SW 1271 (cell line): ENCODE measurements around the gene DDB1.

Experiments used
- DNase-seq, 2 experiments: peaks; one replicate each; lab custom pipeline; 2025; lab: John Stamatoyannopoulos, UW

DDB1 gene

DNA sequence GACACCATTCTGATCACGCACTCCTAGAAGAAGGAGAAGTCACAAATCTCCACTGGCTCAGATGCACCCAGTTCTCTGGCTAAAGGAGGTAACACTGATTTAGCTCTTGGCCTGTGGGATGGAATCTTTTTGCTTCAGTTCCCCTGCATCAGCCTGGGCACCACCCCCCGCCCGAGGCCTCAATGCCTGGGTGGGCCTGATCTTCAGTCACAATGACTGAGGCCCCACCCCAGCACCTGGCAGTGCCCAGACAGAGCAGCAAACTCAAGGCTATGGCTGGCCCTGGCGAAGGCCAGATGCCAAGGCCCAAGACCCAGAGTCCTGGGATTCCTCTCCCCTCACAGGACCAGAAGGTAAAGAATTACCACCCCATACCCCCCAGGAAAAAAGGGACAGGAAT lies 23.8 kb upstream of the DDB1 start:
- DNase-seq, result no peak

DNA sequence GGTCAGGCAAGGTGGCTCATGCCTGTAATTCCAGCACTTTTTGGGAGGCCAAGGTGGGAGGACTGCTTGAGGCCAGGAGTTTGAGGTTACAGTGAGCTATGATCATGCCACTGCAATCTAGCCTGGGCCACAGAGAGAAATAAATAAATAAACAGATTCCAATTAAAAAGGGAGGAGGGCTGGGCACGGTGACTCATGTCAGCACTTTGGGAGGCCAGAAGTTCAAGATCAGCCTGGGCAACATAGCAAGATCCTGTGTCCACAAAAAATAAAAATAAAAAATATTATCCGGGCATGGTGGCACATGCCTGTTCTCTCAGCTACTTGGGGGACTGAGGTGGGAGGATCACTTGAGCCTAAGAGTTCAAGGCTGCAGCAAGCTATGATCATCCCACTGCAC lies 21.3 kb upstream of the DDB1 start:
- no peak for DNase-seq

DNA sequence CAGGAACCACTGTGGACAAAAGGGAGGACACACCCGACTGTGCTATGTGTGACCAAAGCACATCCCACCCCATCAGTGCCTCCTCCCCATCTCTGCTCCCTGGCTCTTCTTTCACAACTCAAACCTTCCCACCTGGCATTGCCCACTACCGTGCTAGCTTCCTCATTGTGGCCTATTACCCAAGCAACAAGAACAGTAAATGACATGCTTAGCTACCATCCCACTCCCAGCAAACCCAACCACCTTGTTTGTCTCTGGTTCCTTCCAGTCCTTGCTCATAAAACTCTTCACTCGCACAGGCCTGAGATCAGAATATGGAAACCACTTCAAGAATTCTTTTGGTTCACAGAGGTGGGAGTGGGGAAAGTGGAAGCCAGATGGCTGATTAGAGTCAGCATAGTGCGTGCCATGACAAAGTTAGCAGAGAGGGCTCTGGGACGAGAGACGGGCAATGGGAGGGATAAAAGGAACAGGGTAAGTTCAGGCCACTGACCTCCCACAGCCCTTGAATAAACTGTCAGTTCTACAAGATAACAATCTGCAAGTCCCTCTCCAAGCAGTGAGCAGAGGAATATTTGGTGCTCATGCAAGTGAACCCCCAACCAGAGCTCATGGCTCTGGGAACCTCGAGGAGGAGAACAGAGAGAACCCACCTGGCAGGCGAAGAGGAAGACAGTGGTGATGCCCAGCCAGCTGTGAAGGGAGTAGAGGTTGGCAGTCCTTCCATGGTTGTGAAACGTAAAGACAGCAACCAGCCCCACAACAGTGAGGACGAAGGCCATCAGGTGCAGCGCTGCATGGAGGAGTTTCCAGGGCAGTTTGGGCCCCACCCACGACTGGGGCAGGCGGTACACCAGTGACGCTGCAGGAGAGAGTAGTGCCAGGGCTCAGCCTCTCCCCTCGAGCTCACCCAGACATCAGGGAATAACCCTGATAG lies 20.5 kb upstream of the DDB1 start:
- DNase-seq, result no peak

DNA sequence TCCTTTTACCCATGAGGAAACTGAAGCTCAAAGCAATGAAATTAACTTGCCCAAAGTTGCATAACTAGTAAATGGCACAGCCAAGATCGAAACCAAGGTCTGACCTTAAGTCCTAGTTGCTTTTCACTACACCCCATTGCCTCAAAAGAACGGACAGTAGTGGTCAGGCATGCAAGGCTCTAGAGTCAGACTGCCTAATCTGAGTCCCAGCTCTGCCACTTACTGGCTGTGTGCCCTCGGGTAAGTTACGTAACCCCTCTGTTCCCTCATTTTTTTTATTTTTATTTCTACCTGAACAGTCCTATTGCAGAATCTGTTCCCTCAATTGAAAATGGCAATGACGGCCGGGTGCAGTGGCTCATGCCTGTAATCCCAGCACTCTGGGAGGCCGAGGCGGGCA lies 19.1 kb upstream of the DDB1 start:
- no peak for DNase-seq

DNA sequence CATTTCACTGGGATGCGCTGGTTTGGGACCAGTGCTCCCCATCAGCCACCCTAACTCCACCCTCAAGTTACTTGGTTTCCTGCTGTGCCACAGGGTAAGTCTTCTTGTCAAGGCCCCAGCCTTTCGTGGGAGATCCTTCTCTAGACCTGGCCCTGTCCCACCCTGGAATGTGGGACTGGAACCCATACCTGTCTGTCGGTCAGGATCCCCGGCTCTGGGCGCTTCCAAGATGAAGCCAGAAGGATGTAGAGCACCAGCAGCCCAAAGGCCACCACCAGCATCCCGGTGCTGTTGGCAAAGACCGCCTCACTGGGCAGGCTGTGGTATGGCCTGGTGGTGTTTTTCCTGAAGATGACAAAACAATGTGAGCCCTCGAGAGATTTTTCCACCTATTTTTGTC lies 17.9 kb upstream of the DDB1 start:
- no peak for DNase-seq

DNA sequence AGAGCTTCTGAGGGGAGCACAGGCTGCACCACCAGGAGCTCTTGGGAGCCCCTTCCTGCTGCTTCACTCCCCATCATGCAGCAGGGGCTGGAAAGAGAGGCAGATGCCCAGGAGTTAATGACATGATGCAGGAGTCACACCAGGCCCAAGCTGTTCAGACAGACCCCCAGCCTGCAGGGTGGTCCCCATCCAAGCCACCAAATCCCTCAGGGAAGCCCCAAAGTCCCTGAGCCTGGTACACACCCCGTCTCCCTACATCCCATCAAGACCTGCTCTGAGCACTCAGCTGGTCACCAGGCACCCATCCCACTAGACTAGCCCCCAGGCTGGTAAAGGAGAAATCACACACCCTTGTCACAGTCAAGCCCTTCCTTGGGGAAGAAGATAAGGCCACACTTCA lies 17.4 kb upstream of the DDB1 start:
- no peak for DNase-seq

DNA sequence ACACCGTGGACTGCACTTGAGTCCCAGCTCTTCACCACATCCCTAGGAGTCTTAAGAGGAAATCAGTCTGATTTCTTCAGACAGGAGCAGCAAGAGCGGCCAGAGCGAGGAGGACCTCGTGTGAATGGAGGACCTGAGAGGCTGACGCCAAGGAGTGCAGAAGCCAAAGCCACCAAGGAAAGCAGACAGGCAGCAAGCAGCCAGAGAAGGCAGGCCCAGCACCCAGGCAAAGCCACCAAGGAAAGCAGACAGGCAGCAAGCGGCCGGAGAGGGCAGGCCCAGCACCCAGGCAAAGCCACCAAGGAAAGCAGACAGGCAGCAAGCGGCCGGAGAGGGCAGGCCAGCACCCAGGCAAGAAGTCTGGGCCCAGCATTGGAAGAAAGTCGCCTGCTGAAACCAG lies 17.0 kb upstream of the DDB1 start:
- no peak for DNase-seq

DNA sequence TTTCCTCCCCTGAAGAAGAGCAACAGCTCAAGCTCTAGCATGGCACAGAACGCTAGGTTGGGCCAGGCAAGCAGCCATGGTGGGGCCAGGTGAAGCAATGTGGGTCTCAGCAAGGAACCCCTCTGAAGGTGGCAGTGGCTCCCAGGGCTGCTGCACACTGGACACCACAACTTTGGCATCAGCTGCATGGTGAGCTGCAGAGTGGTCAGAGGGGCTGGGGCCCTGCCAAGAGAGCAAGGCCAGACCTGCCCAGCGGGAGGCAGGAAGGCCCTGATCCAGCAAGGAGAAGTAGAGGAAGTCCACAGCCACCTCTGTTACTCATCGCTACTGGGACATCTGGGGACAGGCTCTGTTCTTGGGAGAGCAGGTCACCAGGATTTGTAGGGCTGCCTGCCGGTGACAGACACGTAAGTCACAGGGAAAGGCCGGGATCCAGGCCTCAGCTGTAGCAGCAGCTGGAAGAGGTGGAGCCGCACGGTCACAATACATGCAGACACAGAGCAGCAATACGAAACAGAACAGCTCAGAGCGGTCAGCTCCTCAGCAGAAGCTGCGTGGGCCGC lies 16.4 kb upstream of the DDB1 start:
- DNase-seq, result no peak

DNA sequence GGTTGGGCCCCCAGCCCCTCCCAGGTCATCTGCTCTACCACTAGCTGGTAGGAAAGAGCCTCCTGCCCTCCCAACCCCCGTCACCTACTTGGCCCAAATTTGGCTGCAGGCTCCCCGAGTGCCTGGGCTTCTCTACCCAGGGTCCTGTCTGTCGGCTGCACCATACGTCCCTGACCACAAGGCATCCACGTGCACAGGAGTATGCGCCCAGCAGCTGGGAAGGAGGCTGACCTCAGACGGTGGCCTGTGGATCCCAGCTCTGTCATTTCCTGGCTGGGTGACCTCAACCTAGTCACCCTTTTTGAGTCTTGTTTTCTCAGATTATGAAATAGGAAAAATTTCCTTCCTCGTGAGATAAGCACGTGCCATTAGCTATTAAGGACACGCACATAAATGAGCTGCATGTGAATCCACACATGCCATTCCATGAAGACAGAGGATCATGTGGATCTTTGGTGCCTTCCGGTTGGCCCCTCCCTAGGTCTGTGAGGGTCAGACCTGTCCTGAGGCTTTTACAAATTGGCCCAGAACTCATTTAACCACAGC lies 15.1 kb upstream of the DDB1 start:
- no peak for DNase-seq

DNA sequence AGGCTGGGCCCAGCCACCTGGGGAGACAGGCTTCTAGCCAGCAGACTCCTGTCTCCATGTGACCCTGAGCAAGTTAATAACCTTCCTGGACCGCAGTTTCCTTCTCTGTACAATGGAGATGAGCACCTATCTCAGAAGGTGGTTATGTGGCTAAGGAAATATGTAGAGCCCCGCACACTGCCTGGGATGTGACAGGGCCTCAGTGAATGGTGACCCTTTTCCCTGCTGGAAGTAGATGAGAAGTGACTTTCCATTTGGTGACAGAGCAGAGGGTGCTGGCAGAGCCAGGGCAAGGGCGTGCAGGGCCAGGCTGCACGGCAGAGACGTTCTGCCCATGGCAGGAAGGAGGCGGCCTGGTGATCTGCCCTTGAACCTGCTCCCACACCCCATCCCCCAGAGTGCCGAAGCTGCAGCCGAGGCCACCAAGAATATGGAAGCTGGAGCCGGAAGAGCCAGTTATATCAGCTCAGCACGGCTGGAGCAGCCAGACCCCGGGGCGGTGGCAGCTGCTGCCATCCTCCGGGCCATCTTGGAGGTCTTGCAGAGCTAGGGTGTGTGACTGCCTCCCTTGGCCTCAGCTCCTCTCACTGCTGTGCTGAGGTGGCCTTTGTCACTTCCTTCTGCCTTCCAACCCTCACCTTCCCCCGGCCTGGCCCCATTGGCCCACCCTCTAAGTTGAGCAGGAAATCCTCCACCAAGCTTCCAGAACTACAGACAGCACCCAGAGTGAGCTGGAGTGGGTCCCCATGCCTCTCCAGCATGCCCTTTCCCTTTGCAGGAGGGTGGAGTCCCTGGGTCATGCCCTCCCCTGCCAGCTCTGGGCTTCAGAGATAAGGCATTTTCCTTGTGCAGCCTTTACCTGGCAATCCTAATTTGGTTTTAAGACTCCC lies 13.3 kb upstream of the DDB1 start:
- no peak for DNase-seq

DNA sequence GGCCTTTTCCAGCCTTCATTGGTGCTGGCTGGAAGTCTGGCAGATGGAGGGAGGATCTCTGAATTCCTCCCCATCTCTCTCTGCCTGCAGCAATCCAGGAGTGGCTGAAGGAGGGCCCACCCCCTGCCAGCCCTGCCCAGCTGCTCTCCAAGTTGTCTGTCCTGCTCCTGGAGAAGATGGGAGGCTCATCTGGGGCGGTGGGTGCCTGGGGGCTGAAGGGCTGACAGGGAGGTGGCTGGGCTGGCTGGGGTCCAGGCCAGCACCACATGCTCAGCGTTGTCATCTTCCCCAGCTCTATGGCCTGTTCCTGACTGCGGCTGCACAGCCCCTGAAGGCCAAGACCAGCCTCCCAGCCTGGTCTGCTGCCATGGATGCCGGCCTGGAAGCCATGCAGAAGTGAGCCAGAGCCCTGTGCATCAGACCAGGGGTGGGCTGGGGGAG lies 12.3 kb upstream of the DDB1 start:
- DNase-seq, result no peak

DNA sequence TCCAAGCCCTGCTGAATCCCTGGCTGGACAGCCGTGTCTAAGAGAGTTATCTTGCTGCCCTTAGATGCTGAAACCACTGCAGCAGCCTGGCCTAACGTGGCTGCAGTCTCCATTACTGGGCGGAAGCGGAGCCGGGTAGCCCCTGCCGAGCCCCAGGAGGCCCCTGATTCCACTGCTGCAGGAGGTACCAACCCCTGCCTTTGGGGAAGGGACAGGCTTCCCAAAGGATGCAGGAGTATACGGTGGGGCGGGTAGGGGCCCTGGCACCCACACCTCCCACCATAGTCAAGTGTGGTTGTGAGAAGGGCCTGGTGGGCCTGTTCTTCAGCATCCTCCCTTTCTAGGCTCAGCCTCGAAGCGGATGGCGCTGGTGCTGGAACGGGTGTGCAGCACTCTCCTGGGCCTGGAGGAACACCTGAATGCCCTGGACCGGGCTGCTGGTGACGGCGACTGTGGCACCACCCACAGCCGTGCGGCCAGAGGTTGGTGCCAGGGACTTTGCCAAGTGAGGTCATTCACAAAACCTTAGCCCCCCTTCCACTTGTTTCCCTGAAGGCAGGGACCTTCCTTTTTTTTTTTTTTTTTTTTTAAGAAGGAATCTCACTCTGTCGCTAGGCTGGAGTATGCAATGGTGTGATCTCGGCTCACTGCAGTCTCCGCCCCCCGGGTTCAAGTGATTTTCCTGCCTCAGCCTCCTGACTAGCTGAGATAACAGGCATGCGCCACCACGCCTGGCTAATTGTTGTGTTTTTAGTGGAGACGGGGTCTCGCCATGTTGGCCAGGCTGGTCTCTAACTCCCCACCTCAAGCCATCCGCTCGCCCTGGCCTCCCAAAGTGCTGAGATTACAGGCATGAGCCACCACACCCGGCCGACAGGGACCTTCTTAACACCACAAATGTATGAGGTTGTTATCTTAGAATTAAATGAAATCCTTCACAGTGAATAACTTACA lies 11.2 kb upstream of the DDB1 start:
- no peak for DNase-seq

DNA sequence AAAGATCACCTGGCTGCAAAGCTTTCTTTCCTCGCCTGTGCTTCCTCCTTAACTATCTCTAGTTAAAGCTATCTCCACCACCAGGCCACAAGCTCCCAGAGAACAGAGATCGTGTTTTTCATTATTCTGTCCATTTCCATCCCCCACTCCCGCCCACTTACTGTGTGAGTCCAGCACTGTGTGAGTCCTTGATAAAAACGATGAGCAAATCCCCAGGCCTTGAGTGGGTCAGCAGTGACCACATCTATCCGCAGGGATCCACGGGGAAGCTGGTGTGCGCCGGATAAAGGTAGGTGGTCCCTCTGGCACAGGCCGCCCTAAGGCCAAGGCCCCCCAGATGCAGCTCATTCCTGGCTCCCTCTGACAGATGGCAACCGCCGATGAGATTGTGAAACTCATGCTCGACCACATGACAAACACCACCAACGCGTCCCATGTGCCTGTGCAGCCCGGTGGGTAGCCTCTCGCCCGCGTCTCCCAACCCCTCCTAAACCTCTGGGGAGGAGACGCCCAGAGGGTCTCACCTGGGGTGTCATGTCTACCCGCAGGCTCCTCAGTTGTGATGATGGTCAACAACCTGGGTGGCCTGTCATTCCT lies 9.4 kb upstream of the DDB1 start:
- no peak for DNase-seq

DNA sequence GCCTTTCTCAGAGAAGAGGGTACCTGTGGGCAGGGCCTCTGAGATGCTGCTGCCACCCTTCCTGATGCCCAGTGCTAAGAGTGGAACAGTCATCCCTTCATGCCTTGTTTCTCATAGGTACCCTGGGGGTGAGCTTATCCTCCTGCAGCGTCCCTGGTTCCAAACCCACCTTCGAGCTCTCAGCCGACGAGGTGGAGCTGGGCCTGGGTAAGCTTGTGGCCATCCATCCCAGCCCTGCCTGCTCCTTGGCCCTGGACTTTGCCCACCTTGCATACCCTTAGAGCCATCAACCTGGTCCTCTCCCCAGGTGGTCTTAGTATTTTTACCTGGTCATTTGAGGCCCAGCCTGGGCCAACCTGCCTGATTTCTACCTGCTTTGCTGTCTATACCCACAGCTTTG lies 8.8 kb upstream of the DDB1 start:
- no peak for DNase-seq

DNA sequence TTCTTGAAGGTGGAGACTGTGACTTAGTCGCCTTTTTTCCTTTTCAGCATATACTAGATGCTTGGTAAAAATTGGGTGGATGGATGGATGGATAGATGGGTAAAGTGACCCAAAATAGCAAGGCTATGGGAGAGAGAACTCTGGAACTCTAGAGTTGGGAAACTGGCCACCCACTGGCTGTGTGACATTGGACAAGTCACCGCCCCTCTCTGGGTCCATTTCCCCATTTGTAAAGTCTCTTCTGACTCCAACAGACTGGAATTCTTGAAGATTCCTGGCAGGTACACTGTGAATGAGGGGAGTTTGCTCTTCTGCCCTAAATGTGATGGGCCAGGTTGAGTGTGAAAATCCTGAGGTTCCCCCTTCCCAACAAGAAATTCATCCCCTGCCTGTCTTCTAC lies 8.1 kb upstream of the DDB1 start:
- no peak for DNase-seq

DNA sequence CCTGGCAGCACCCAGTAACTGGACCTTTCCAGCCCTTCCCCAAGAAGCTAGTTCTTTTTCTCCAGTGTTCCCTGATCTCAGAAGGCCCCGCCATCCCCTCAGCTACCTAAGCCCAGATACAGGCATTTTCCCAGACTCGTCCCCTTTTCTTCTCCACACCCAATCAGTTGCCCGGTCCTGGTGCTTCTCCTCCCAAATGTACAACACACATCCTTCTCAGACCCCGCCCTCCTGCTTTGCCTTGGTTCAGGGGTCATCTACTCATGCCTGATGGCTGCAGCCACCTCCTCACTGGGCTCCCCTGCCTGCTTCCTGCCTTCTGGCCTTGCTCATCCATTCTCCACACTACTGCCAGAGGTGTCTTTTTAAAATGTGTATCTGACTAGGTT lies 6.6 kb upstream of the DDB1 start:
- no peak for DNase-seq

DNA sequence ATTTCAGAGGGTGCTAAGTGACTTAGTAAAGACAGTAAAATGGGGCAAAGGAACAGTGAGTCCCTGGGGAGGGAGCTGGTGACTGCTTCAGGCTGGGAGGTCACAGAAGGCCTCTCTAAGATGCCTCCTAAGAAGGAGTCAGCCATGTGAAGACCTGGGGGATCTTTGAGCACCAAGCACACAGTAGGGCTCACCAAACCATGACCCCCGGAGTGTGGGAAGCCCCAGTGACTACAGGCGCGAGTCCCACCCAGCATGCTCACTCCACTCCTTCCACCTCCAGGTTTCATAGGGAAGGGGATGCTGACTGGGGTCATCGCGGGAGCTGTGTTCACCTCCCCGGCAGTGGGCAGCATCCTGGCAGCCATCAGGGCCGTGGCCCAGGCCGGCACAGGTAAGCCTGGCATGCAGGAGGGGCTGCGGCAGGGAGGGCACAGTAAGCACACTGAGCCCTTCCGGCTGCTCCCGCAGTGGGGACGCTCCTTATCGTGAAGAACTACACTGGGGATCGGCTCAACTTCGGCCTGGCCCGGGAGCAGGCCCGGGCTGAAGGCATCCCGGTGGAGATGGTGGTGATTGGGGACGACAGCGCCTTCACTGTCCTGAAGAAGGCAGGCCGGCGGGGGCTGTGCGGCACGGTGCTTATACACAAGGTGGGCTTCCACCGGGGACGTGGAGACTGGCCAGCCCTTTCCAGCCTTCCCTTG lies 6.0 kb upstream of the DDB1 start:
- DNase-seq, result no peak

DNA sequence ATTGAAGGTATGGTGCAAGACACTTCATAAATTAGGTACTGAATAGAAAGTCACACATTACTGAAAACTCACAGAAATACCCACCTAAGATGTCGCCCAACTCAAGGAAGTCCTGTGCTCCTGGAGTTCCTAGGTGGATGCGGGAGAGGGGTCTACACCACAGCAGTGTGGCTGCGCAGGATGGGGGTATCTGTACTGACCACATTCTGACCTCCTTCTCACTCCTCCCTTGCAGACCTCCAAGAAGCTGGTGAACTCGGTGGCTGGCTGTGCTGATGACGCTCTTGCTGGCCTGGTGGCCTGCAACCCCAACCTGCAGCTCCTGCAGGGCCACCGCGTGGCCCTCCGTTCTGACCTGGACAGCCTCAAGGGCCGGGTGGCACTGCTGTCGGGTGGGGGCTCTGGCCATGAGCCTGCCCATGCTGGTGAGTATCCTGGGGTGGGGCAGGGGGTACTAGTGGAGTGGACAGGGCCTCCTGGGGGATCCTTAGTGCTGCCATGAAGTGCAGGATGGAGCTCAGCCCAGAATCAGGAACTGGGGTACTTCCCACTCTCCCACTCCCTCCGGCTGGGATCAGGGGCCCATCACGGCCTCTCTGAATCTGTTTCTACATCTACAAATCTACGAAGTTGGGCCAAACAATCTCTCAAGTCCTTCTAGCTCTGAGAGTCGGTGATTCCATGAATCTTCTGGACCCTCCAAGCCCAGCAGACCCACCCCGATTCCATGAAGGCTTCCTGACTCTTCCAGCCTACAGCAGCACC lies 5.0 kb upstream of the DDB1 start:
- DNase-seq, result no peak

DNA sequence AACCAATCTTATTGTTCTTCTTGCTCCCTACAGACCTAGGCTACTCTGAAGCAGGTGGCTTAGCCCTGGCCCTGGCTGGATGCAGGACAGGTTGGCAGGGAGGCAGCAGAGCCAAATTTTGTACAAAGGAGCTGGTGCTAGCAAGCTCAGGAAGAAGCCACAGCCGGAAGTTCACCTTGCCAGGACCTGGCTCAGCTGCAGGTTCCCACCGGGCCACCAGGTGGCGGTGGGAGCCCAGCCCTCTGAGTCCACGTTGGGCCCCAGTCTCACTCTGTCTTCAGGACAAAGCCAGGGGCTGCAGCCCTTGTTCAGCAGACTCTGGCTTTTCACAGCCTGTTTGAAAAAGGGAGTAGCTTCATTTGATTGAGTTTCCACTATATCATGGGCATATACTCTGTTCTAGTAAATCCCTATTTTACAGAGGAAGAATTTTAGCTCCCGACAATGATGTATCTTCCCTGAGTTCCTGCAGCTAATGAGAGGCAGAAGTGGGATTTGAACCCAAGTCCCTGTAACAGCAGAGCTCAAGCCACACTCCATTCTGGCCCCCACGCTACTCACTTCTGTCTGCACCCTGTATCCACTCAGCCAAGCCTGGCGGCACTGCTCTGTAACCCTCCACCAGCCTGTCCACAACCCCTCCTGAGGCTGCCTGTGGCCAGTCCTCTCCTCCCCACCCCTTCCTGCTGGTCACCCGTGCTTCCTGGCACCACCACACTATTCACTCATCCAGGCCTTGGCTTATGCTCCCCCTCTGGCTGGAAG lies 3.4 kb upstream of the DDB1 start:
- peak in 1 of 2 experiments; percentile 56 for DNase-seq
